ENCODE results near the gene TMIGD3.

- TF ChIP-seq CTCF (IDR thresholded peaks at IDR 0.05 in 8 of 11, conservative IDR thresholded peaks at IDR 0.05 in 3 of 11) (no peak), POLR2A (IDR thresholded peaks at IDR 0.05) (no peak)
Measured at GRCh38 chr1:111439461-111440351, 63.7 kb downstream of the TMIGD3 start.
